ENCODE results near the gene CHST3. TPM values are rescaled to one million over a fixed set of nuclear protein-coding genes. Genes with fewer than 3 reads are reported as not detected.

The CHST3 gene
- total RNA-seq, 1 experiment from 2014 or later: 6.1 TPM

GRCh38 chr10:71999360-72000072 is 35.3 kb downstream of the CHST3 start:
- Histone ChIP-seq H3K4me2 (ENCODE audit: insufficient read depth, insufficient read length, low read length) (no peak overlapping the region), H4K91ac (ENCODE audit: insufficient read length, low read depth, low read length) (no peak overlapping the region), H3K23me2 (ENCODE audit: insufficient read length, low read depth, low read length, poor library complexity, severe bottlenecking) (peaks cover 8% of the 10 kb centered on the region), H3K27ac (ENCODE audit: insufficient read length, low read depth, low read length) (no peak overlapping the region), H2BK5ac (ENCODE audit: insufficient read length, low read length) (peak overlapping the region; percentile 35), H3K4me1 (ENCODE audit: insufficient read depth, low read length) (no peaks in the 10 kb centered on the region; the same call in 1 of the 2 replicates), H2AFZ (ENCODE audit: low read length) (no peak overlapping the region), H3K23ac (ENCODE audit: insufficient read length, low read depth, low read length) (no peak overlapping the region), H3K79me2 (ENCODE audit: insufficient read depth, low read length) (no peaks in the 10 kb centered on the region), H4K5ac (ENCODE audit: insufficient read length, low read depth, low read length) (no peak overlapping the region), H2BK20ac (ENCODE audit: low read depth, low read length, poor library complexity, severe bottlenecking) (no peak overlapping the region), H3K4ac (ENCODE audit: low read depth, low read length) (no peak overlapping the region), H3K27me3 (ENCODE audit: insufficient read depth, low read length) (no peaks in the 10 kb centered on the region), H3K9ac (ENCODE audit: extremely low read depth, insufficient read length, low read length) (no peak overlapping the region), H2BK120ac (ENCODE audit: low read depth, low read length, poor library complexity, severe bottlenecking) (no peak overlapping the region), H3K79me1 (ENCODE audit: insufficient read depth, low read depth, low read length, poor library complexity, severe bottlenecking) (peaks cover 3% of the 10 kb centered on the region), H3T11ph (ENCODE audit: low read length) (no peak overlapping the region), H4K20me1 (ENCODE audit: control insufficient read depth, insufficient read depth, insufficient read length) (no peaks in the 10 kb centered on the region), H3K14ac (ENCODE audit: insufficient read depth, low read length) (peak overlapping the region; percentile 61; the same call in 1 of the 2 replicates), H2BK15ac (ENCODE audit: low read depth, low read length) (0 out of 2 replicates have a peak overlapping the region, but pooled peaks have one; percentile 75), H3K56ac (ENCODE audit: insufficient read length, low read depth, low read length) (no peak overlapping the region), H3K18ac (ENCODE audit: insufficient read length, low read depth, low read length) (peak overlapping the region; percentile 42), H3K9me3 (ENCODE audit: control insufficient read depth, low read depth, low read length) (no peaks in the 10 kb centered on the region), H2BK12ac (ENCODE audit: insufficient read length, low read depth, low read length) (no peak overlapping the region), H2AK5ac (ENCODE audit: insufficient read length, low read length) (no peak overlapping the region), H4K8ac (replicated peaks; ENCODE audit: insufficient read length, low read depth, low read length) (peak overlapping the region; percentile 92)
- Mint-ChIP-seq H3K4me3 (no peak overlapping the region; a peak in 1 of 5 replicates), H3K27me3 (ENCODE audit: low read depth) (no peaks in the 10 kb centered on the region; the same call in 1 of the 2 replicates), H3K9me3 (no peaks in the 10 kb centered on the region), H3K27ac (peak overlapping the region in 2 of 3 experiments; percentile 6 to 88; a peak in 3 of 7 replicates), H3K4me1 (peaks cover 18 to 21% of the 10 kb centered on the region in 2 experiments), H3K36me3 (ENCODE audit: insufficient read depth in 1 of 3, low read depth in 3 of 3) (no peaks in the 10 kb centered on the region)
- TF ChIP-seq, protein P1, sequence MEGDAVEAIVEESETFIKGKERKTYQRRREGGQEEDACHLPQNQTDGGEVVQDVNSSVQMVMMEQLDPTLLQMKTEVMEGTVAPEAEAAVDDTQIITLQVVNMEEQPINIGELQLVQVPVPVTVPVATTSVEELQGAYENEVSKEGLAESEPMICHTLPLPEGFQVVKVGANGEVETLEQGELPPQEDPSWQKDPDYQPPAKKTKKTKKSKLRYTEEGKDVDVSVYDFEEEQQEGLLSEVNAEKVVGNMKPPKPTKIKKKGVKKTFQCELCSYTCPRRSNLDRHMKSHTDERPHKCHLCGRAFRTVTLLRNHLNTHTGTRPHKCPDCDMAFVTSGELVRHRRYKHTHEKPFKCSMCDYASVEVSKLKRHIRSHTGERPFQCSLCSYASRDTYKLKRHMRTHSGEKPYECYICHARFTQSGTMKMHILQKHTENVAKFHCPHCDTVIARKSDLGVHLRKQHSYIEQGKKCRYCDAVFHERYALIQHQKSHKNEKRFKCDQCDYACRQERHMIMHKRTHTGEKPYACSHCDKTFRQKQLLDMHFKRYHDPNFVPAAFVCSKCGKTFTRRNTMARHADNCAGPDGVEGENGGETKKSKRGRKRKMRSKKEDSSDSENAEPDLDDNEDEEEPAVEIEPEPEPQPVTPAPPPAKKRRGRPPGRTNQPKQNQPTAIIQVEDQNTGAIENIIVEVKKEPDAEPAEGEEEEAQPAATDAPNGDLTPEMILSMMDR (conservative IDR thresholded peaks at IDR 0.05): no peak
- no peak for DNase-seq
- WGBS (ENCODE audit: extremely low coverage, insufficient read length, low lambda C conversion rate): no CpG with 5 or more reads among the region's 21 CpGs

All from H9 (cell line).